Measurements from ENCODE around the gene CCZ1. TPM values are rescaled to one million over a fixed set of nuclear protein-coding genes. Genes with fewer than 3 reads are reported as not detected.

Gene CCZ1
- total and polyA plus RNA-seq, 2 experiments from 2014 or later = 93.7 to 140 TPM

- TF ChIP-seq STAT1 (IDR thresholded peaks at IDR 0.05; ENCODE audit: unreplicated experiment) (no peak), REST (IDR thresholded peaks at IDR 0.05; ENCODE audit: unreplicated experiment) (no peak), ZNF331 (CRISPR knock-in tag; IDR thresholded peaks at IDR 0.05; ENCODE audit: low read depth) (no peak), CTCF (conservative IDR thresholded peaks at IDR 0.05; ENCODE audit: low read depth in 2 of 2) (no peak), EZH2 (IDR thresholded peaks at IDR 0.05; ENCODE audit: low read depth, unreplicated experiment) (no peak), POLR2AphosphoS5 (IDR thresholded peaks at IDR 0.05; ENCODE audit: low read depth) (no peak), NANOG (IDR thresholded peaks at IDR 0.05; ENCODE audit: borderline replicate concordance) (no peak), JUNB (IDR thresholded peaks at IDR 0.05; ENCODE audit: unreplicated experiment) (no peak), CREB1 (CRISPR knock-in tag; IDR thresholded peaks at IDR 0.05; ENCODE audit: low read depth) (no peak), EZH2phosphoT487 (IDR thresholded peaks at IDR 0.05; ENCODE audit: unreplicated experiment) (no peak)
These were observed 28.8 kb upstream of the CCZ1 start (continued) for GRCh38 chr7:5869691-5870090.

GRCh38 chr7:5870311-5870710, 28.2 kb upstream of the CCZ1 start:
- H4K20me1 ChIP-seq (replicated peaks; ENCODE audit: insufficient read depth) = no peaks in the 10 kb centered on the region
- H3K4me2 ChIP-seq = no peak overlapping the region
- no peak overlapping the region for H3K27ac ChIP-seq (ENCODE audit: low read depth)
- Mint-ChIP-seq H3K9me3 (peaks cover 2% of the 10 kb centered on the region; the same call in 1 of the 3 replicates), H3K27ac (no peak overlapping the region), H3K27me3 (ENCODE audit: insufficient read depth, low read depth, poor library complexity) (no peaks in the 10 kb centered on the region), H3K4me1 (no peaks in the 10 kb centered on the region; the same call in 1 of the 3 replicates), H3K4me3 (no peak overlapping the region), H3K36me3 (ENCODE audit: low read depth) (no peaks in the 10 kb centered on the region)
- TF ChIP-seq CTCF (conservative IDR thresholded peaks at IDR 0.05; ENCODE audit: low read depth in 2 of 2) = no peak
- no peak for TF ChIP-seq STAT1 (IDR thresholded peaks at IDR 0.05; ENCODE audit: unreplicated experiment)
- no peak for TF ChIP-seq ZNF114 (CRISPR knock-in tag; IDR thresholded peaks at IDR 0.05)
- TF ChIP-seq ZNF331 (CRISPR knock-in tag; IDR thresholded peaks at IDR 0.05; ENCODE audit: low read depth) = no peak
- no peak for TF ChIP-seq REST (IDR thresholded peaks at IDR 0.05; ENCODE audit: unreplicated experiment)
- no peaks in the 10 kb centered on the region for H3K9me2 ChIP-seq (ENCODE audit: insufficient read depth)
- no peaks in the 10 kb centered on the region for H3F3A ChIP-seq (replicated peaks; ENCODE audit: low read depth)
- no peaks in the 10 kb centered on the region for H3K79me2 ChIP-seq (replicated peaks; ENCODE audit: insufficient read depth)
- H3K4me3 ChIP-seq = no peak overlapping the region
- H3K36me3 ChIP-seq (ENCODE audit: insufficient read depth) = no peaks in the 10 kb centered on the region
- H3K4me1 ChIP-seq (ENCODE audit: insufficient read depth) = no peaks in the 10 kb centered on the region
- no peaks in the 10 kb centered on the region for H3K27me3 ChIP-seq (ENCODE audit: insufficient read depth)
- no peak overlapping the region for H2AFZ ChIP-seq
- no peak for DNase-seq (ENCODE audit: low spot score)
- no peak for ATAC-seq
